ENCODE results near the gene ATXN1.
"Not testable (repeated sequence)": the region's sequence is repeated elsewhere in the genome, so short reads cannot be mapped to it uniquely, and the experiment has no call there.

The ATXN1 gene

DNA sequence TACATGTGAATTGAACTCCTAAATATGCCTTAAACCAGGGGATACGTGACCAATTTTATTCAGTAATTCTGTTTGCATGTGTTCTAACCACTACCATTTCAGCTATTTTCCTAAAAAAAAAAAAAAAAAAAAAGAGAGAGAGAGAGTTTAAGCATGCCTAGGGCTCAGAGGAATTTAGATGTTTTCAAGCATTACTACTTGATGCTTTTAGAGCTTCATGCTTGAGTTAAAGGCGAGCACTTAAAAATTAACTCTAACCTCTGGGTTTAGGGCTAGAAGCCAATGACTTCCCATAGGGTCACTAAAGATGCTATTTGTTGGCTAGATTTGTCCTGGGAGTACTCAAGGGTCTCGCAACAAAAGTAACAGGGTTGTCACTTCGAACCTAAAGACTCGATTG is 217.7 kb downstream of the ATXN1 start:
- H3K4me3 ChIP-seq (IDR thresholded peaks at IDR 0.05; ENCODE audit: insufficient read depth, low read depth, low read length) = no peak overlapping the region
- H2AFZ ChIP-seq (ENCODE audit: low read depth) = no peak overlapping the region
- H3K79me2 ChIP-seq (ENCODE audit: insufficient read depth, low read depth) = no peaks in the 10 kb centered on the region
- no peak overlapping the region for H3K4me2 ChIP-seq
- H4K20me1 ChIP-seq (ENCODE audit: insufficient read depth) = no peaks in the 10 kb centered on the region
- no peak overlapping the region for H3K9ac ChIP-seq
- TF ChIP-seq, protein P1, sequence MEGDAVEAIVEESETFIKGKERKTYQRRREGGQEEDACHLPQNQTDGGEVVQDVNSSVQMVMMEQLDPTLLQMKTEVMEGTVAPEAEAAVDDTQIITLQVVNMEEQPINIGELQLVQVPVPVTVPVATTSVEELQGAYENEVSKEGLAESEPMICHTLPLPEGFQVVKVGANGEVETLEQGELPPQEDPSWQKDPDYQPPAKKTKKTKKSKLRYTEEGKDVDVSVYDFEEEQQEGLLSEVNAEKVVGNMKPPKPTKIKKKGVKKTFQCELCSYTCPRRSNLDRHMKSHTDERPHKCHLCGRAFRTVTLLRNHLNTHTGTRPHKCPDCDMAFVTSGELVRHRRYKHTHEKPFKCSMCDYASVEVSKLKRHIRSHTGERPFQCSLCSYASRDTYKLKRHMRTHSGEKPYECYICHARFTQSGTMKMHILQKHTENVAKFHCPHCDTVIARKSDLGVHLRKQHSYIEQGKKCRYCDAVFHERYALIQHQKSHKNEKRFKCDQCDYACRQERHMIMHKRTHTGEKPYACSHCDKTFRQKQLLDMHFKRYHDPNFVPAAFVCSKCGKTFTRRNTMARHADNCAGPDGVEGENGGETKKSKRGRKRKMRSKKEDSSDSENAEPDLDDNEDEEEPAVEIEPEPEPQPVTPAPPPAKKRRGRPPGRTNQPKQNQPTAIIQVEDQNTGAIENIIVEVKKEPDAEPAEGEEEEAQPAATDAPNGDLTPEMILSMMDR (conservative IDR thresholded peaks at IDR 0.05; ENCODE audit: low read depth, low read length) = no peak
- H3K27me3 ChIP-seq (ENCODE audit: insufficient read depth, low read depth) = no peaks in the 10 kb centered on the region
- H3K36me3 ChIP-seq (ENCODE audit: insufficient read depth) = no peaks in the 10 kb centered on the region
- H3K27ac ChIP-seq = no peak overlapping the region
- H3K4me1 ChIP-seq (ENCODE audit: low read depth, poor library complexity, severe bottlenecking) = no peaks in the 10 kb centered on the region

DNA sequence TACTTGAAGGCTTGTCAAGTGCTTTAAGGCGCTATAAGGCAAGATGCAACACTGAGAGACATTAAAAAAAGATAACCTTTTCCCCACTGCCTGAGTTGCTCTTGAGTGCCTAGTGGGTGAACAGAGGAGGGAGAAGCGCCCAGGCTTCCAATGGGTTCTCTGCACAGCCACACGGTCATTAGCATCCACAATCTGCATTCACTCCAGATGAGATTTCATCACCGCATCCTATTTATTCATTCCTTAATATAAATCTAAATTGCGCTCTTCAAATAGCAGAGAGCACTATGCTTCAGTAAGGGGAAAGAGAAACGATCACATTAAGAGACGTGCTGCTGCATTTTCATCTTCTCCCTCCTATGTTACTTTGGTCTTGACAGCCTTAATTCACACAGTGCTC is 219.2 kb downstream of the ATXN1 start:
- Histone ChIP-seq H3K27ac (no peak overlapping the region), H3K9ac (no peak overlapping the region), H2AFZ (ENCODE audit: low read depth) (no peak overlapping the region), H3K4me3 (IDR thresholded peaks at IDR 0.05; ENCODE audit: insufficient read depth, low read depth, low read length) (no peak overlapping the region), H3K4me1 (ENCODE audit: low read depth, poor library complexity, severe bottlenecking) (no peaks in the 10 kb centered on the region), H3K27me3 (ENCODE audit: insufficient read depth, low read depth) (no peaks in the 10 kb centered on the region), H4K20me1 (ENCODE audit: insufficient read depth) (no peaks in the 10 kb centered on the region), H3K79me2 (ENCODE audit: insufficient read depth, low read depth) (no peaks in the 10 kb centered on the region), H3K36me3 (ENCODE audit: insufficient read depth) (no peaks in the 10 kb centered on the region), H3K4me2 (no peak overlapping the region)
- TF ChIP-seq, protein P1 (conservative IDR thresholded peaks at IDR 0.05; ENCODE audit: low read depth, low read length) = no peak

- H3K4me1 ChIP-seq (ENCODE audit: low read depth, poor library complexity, severe bottlenecking) = no peaks in the 10 kb centered on the region
- no peaks in the 10 kb centered on the region for H3K79me2 ChIP-seq (ENCODE audit: insufficient read depth, low read depth)
- no peak overlapping the region for H3K4me3 ChIP-seq (IDR thresholded peaks at IDR 0.05; ENCODE audit: insufficient read depth, low read depth, low read length)
- TF ChIP-seq, protein P1 (conservative IDR thresholded peaks at IDR 0.05; ENCODE audit: low read depth, low read length) = no peak
- H4K20me1 ChIP-seq (ENCODE audit: insufficient read depth) = no peaks in the 10 kb centered on the region
- no peak overlapping the region for H3K9ac ChIP-seq
- no peaks in the 10 kb centered on the region for H3K27me3 ChIP-seq (ENCODE audit: insufficient read depth, low read depth)
- no peak overlapping the region for H3K27ac ChIP-seq
- H3K4me2 ChIP-seq = no peak overlapping the region
- no peaks in the 10 kb centered on the region for H3K36me3 ChIP-seq (ENCODE audit: insufficient read depth)
- H2AFZ ChIP-seq (ENCODE audit: low read depth) = no peak overlapping the region
Observed at GRCh38 chr6:16540804-16541752, 220.2 kb downstream of the ATXN1 start.

GRCh38 chr6:16540383-16540782 is 220.9 kb downstream of the ATXN1 start:
- H4K20me1 ChIP-seq (ENCODE audit: insufficient read depth); H3K4me2 ChIP-seq; H3K4me1 ChIP-seq (ENCODE audit: low read depth, poor library complexity, severe bottlenecking); H3K27ac ChIP-seq; H3K4me3 ChIP-seq (IDR thresholded peaks at IDR 0.05; ENCODE audit: insufficient read depth, low read depth, low read length); H3K79me2 ChIP-seq (ENCODE audit: insufficient read depth, low read depth); H3K27me3 ChIP-seq (ENCODE audit: insufficient read depth, low read depth); H2AFZ ChIP-seq (ENCODE audit: low read depth); H3K9ac ChIP-seq; H3K36me3 ChIP-seq (ENCODE audit: insufficient read depth): not testable (repeated sequence)

All from KMS-11 (cell line).